ENCODE results near the gene ACP4. TPM values are rescaled to one million over a fixed set of nuclear protein-coding genes. Genes with fewer than 3 reads are reported as not detected.

The ACP4 gene
- total and polyA plus RNA-seq, 12 donors, result not detected

DNA sequence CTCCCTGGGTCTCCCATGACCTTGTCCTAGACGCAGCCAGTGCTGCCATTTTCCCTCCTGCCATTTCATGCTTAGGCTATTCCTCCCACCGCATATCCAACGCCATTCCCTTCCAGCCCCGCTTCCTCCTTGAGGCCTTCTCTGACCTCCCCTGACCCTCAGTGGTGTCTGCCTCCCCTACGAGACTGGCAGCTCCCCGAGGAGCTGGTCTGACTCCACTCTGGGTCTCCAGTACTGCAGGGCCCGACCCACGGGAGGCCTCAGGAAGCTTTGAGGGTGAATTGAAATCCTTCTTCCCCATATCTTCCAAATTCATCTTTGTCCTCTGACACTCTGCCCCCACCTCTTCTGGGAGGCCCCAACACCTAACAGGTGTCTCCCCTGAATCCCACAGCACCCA, 42.5 kb downstream of the ACP4 start:
- WGBS, 2 donors, result 84 to 87% methylated on average over 8 of the region's 8 CpGs

DNA sequence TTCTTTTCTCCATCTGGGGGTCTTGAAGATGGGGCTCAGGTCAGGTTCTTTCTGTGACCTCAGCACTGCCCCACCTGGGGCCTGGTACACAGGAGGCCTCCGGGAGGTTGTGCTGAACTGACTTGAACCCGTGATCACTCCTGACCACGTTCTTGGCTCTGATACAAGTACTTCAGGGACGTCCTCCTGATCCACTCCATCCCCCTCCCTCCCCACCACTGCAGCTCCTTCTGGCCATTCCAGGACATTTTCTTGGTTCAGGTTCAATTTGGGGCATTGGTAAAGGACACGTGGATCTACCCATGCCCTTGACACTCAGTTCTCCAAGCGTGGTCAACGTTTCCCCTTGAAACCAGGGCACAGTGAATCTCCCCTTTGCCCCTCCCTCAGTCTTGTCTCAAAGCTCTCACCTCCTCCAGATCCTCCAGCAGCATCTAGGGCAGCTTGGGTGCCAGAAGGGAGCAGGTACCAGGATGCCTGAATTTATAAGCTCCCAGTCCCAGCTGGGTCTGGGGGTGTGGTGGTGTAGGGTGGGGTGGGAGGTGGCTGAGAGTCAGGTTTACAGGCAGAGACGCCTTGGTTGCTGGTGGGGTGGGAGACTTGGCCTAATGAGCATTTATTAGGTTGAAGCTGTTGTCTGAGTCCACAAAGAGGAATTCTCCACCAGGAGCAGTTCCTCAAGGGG, 43.0 kb downstream of the ACP4 start, which contains the start of gene KLK15:
Gene KLK15, minus strand, starts transcription at position 458 of the 685 bp plus-strand sequence. CDS start 2,082 bp downstream, outside the sequence.
- no peaks in the 10 kb centered on the region for H3K36me3 ChIP-seq
- TF ChIP-seq, protein P1, sequence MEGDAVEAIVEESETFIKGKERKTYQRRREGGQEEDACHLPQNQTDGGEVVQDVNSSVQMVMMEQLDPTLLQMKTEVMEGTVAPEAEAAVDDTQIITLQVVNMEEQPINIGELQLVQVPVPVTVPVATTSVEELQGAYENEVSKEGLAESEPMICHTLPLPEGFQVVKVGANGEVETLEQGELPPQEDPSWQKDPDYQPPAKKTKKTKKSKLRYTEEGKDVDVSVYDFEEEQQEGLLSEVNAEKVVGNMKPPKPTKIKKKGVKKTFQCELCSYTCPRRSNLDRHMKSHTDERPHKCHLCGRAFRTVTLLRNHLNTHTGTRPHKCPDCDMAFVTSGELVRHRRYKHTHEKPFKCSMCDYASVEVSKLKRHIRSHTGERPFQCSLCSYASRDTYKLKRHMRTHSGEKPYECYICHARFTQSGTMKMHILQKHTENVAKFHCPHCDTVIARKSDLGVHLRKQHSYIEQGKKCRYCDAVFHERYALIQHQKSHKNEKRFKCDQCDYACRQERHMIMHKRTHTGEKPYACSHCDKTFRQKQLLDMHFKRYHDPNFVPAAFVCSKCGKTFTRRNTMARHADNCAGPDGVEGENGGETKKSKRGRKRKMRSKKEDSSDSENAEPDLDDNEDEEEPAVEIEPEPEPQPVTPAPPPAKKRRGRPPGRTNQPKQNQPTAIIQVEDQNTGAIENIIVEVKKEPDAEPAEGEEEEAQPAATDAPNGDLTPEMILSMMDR (IDR thresholded peaks at IDR 0.05), result no peak
- H3K4me1 ChIP-seq, result peaks cover 0 to 13% (median 6%) of the 10 kb centered on the region in 9 donors
- H3K27ac ChIP-seq, result no peak within 1 kb of the TSS
- no peak within 1 kb of the TSS for H3K4me3 ChIP-seq
- WGBS, 2 donors, result 73 to 75% methylated on average over 8 of the region's 8 CpGs
- H3K9me3 ChIP-seq, result no peaks in the 10 kb centered on the region
- no peak for ATAC-seq
- intact Hi-C loops (cut with DNase I), result no loop called here
- H3K27me3 ChIP-seq, result peaks cover 0 to 69% (median 44%) of the 10 kb centered on the region in 7 donors
- no peak for DNase-seq

More for the DNA sequence above, 42.5 kb downstream of the ACP4 start:
- Histone ChIP-seq H3K27me3 (peaks cover 0 to 71% (median 47%) of the 10 kb centered on the region in 7 donors), H3K36me3 (no peaks in the 10 kb centered on the region), H3K4me3 (no peak overlapping the region), H3K9me3 (no peaks in the 10 kb centered on the region), H3K27ac (no peak overlapping the region), H3K4me1 (peaks cover 0 to 13% (median 6%) of the 10 kb centered on the region in 9 donors)
- ATAC-seq (no peak), DNase-seq (no peak)
- TF ChIP-seq, protein P1 (IDR thresholded peaks at IDR 0.05), result no peak
- intact Hi-C loops (cut with DNase I), result no loop called here

DNA sequence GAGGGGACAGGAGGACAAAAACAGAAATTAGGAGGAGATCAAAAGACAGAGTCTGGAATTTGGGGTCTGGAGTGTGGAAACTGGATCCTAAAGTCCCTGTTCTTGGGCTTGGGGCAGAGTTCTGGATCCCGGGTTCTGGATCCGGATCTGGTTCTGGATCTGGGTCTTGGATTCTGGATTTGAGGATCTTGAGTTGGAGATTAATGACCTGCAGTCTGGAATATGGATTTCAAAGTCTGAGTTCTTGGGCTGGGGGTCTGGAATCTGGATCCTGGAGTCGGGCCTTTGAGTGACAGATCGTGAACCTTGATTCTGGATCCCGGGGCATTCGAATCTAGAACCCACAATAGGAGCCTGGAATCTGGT, 43.6 kb downstream of the ACP4 start:
- H3K9me3 ChIP-seq, result no peaks in the 10 kb centered on the region
- intact Hi-C loops (cut with DNase I), result no loop called here
- H3K4me3 ChIP-seq, result no peak overlapping the region
- peaks cover 0 to 13% (median 6%) of the 10 kb centered on the region in 9 donors for H3K4me1 ChIP-seq
- no peak for ATAC-seq
- WGBS, 2 donors, result 91 to 92% methylated on average over 6 of the region's 6 CpGs
- TF ChIP-seq, protein P1 (IDR thresholded peaks at IDR 0.05), result no peak
- no peak overlapping the region for H3K27ac ChIP-seq
- H3K36me3 ChIP-seq, result no peaks in the 10 kb centered on the region
- no peak for DNase-seq
- peaks cover 0 to 64% (median 43%) of the 10 kb centered on the region in 7 donors for H3K27me3 ChIP-seq

DNA sequence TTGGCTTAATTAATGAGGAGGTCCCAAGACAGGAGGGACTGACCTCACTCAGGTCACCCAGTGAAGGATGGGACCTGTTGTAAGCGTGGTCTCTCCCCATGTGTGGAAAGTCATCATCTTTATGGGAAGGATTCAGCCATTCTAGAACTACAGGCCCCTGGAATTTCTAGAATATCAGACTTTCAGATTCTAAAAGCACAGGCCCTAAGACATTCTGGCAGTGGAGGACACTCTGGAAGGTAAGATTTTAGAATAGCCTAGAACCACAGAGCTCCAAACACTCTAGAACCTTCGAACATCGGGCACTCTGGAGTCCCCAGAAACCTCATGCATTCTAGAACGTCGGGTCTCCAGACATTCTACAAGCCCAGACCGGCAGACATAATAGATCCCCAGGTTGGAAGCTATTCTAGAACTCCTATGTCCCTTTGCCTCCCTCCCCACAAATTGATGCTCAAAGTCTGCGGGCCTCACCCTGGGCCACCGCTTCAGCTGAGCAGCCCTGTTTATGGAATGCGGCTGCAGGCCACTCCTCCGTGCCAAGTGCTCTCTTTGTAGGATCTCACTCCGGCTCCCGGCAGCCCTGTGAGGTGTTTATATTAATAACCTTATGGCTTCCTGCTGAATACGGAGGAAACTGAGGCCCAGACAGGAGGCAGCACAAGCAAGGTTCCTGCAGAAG, 45.0 kb downstream of the ACP4 start:
- H3K9me3 ChIP-seq, result peaks cover 0 to 6% (median 0%) of the 10 kb centered on the region in 11 donors
- H3K36me3 ChIP-seq, result no peaks in the 10 kb centered on the region
- H3K27ac ChIP-seq, result no peak overlapping the region
- H3K27me3 ChIP-seq, result peaks cover 0 to 61% (median 42%) of the 10 kb centered on the region in 7 donors
- H3K4me3 ChIP-seq, result peak overlapping the region; percentile 7 to 60 (median 56)
- TF ChIP-seq, protein P1 (IDR thresholded peaks at IDR 0.05), result no peak
- WGBS, 2 donors, result 31 to 32% methylated on average over 13 of the region's 13 CpGs
- ATAC-seq, result peak in 4 of 8 donors; percentile 9 to 28 (median 16)
- no peak for DNase-seq
- intact Hi-C loops (cut with DNase I), result no loop called here
- peaks cover 0 to 13% (median 6%) of the 10 kb centered on the region in 9 donors for H3K4me1 ChIP-seq
